Mucosa of rectum (tissue), 2 donors: ENCODE results near the gene SF3B1.

ENCODE experiments used
- H3K27ac ChIP-seq, 2 donors: one replicate each; pipeline ENCODE4 v1.7.0; 2013; ENCODE audit warnings: inconsistent platforms in 2 of 2, low read depth in 2 of 2, low read length in 2 of 2
- H3K27me3 ChIP-seq, 2 donors: one replicate each; pipeline ENCODE4 v1.7.0; 2013; ENCODE audit warnings: low read length in 2 of 2; ENCODE audit not compliant: control insufficient read depth in 2 of 2, insufficient read depth in 2 of 2
- H3K36me3 ChIP-seq, 2 donors: one replicate each; pipeline ENCODE4 v1.7.0; 2013; ENCODE audit warnings: low read length in 2 of 2; ENCODE audit not compliant: control insufficient read depth in 2 of 2, insufficient read depth in 2 of 2
- H3K4me1 ChIP-seq, 2 donors: one replicate each; pipeline ENCODE4 v1.7.0; 2013; ENCODE audit warnings: low read length in 2 of 2, mild to moderate bottlenecking in 1 of 2; ENCODE audit not compliant: control insufficient read depth in 2 of 2, insufficient read depth in 2 of 2
- H3K4me3 ChIP-seq, 2 donors: one replicate each; pipeline ENCODE4 v1.7.0; 2013; ENCODE audit warnings: low read length in 2 of 2
- H3K9ac ChIP-seq, 2 donors: one replicate each; pipeline ENCODE4 v1.7.0; 2013; ENCODE audit warnings: low read length in 2 of 2, low read depth in 1 of 2, mild to moderate bottlenecking in 1 of 2
- H3K9me3 ChIP-seq, 2 donors: one replicate each; pipeline ENCODE4 v1.7.0; 2013; ENCODE audit warnings: low read length in 2 of 2; ENCODE audit not compliant: control insufficient read depth in 2 of 2
- donor health status: healthy.
- donor health status: Normal muscosa, but diverticular disease.

The SF3B1 gene

GRCh38 chr2:197419438-197419837 lies 15.4 kb downstream of the SF3B1 start:
- H3K4me1 ChIP-seq = no peaks in the 10 kb centered on the region
- H3K9me3 ChIP-seq = no peaks in the 10 kb centered on the region
- peaks cover 49 to 60% of the 10 kb centered on the region in 2 donors for H3K36me3 ChIP-seq
- no peak overlapping the region for H3K9ac ChIP-seq
- no peak overlapping the region for H3K27ac ChIP-seq
- no peak overlapping the region for H3K4me3 ChIP-seq
- no peaks in the 10 kb centered on the region for H3K27me3 ChIP-seq

GRCh38 chr2:197416268-197416667 lies 18.6 kb downstream of the SF3B1 start:
- Histone ChIP-seq H3K27me3 (no peaks in the 10 kb centered on the region), H3K4me3 (no peak overlapping the region), H3K27ac (no peak overlapping the region), H3K9me3 (no peaks in the 10 kb centered on the region), H3K4me1 (no peaks in the 10 kb centered on the region), H3K36me3 (peaks cover 62 to 73% of the 10 kb centered on the region in 2 donors), H3K9ac (no peak overlapping the region)

GRCh38 chr2:197414515-197414914 lies 20.3 kb downstream of the SF3B1 start:
- Histone ChIP-seq H3K9ac (no peak overlapping the region), H3K4me1 (no peaks in the 10 kb centered on the region), H3K9me3 (no peaks in the 10 kb centered on the region), H3K27me3 (no peaks in the 10 kb centered on the region), H3K4me3 (no peak overlapping the region), H3K27ac (no peak overlapping the region), H3K36me3 (peaks cover 58 to 71% of the 10 kb centered on the region in 2 donors)

DNA sequence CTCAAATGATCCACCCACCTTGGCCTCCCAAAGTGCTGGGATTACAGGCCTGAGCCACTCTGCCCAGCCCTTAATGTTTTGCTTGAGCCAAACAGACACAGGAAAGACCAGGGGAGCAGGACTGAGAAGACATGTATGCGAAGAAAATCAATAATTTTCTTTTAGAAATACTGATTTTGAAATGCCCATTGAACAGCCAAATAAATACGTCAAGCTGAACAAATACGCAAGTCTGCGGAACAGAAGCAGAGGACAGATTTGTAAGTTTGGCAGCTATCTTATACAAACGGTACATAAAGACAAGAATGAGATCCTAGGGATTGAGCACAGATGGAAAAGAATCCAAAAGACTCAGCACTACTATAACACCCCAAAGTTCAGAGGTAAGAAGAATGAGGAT lies 20.8 kb downstream of the SF3B1 start:
- Histone ChIP-seq H3K4me3 (no peak overlapping the region), H3K9me3 (no peaks in the 10 kb centered on the region), H3K4me1 (no peaks in the 10 kb centered on the region), H3K27ac (no peak overlapping the region), H3K36me3 (peaks cover 59 to 71% of the 10 kb centered on the region in 2 donors), H3K9ac (no peak overlapping the region), H3K27me3 (no peaks in the 10 kb centered on the region)

- Histone ChIP-seq H3K9ac (no peak overlapping the region), H3K36me3 (peaks cover 85 to 92% of the 10 kb centered on the region in 2 donors), H3K4me1 (no peaks in the 10 kb centered on the region), H3K27ac (no peak overlapping the region), H3K4me3 (no peak overlapping the region), H3K27me3 (no peaks in the 10 kb centered on the region), H3K9me3 (no peaks in the 10 kb centered on the region)
These were observed 29.2 kb downstream of the SF3B1 start for GRCh38 chr2:197405582-197405981.

GRCh38 chr2:197399887-197400540 lies 34.8 kb downstream of the SF3B1 start:
- no peak overlapping the region for H3K9ac ChIP-seq
- no peak overlapping the region for H3K4me3 ChIP-seq
- no peaks in the 10 kb centered on the region for H3K9me3 ChIP-seq
- H3K27ac ChIP-seq = no peak overlapping the region
- peaks cover 88 to 96% of the 10 kb centered on the region in 2 donors for H3K36me3 ChIP-seq
- no peaks in the 10 kb centered on the region for H3K4me1 ChIP-seq
- H3K27me3 ChIP-seq = no peaks in the 10 kb centered on the region

DNA sequence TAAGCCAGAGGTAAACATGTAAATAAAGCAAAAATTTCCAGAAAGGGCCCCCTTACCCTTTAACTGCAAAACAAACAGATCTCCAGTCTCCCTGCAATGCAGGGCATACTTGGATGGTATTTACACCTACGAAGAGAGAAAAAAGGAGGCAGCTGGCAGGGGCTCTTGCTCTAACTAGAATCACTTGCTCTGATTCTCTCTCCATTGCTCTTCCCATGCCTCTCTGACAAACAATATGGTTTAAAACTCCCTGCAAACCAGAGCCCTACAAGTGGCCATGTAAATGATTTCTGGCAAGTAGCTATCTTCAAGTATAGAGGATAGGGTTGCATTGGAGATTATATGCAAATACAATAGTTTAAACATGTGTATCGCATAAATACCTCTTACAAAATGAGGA lies 35.9 kb downstream of the SF3B1 start:
- no peaks in the 10 kb centered on the region for H3K9me3 ChIP-seq
- H3K4me3 ChIP-seq = no peak overlapping the region
- H3K4me1 ChIP-seq = no peaks in the 10 kb centered on the region
- H3K9ac ChIP-seq = no peak overlapping the region
- H3K27ac ChIP-seq = no peak overlapping the region
- H3K36me3 ChIP-seq = peaks cover 91 to 93% of the 10 kb centered on the region in 2 donors
- no peaks in the 10 kb centered on the region for H3K27me3 ChIP-seq

DNA sequence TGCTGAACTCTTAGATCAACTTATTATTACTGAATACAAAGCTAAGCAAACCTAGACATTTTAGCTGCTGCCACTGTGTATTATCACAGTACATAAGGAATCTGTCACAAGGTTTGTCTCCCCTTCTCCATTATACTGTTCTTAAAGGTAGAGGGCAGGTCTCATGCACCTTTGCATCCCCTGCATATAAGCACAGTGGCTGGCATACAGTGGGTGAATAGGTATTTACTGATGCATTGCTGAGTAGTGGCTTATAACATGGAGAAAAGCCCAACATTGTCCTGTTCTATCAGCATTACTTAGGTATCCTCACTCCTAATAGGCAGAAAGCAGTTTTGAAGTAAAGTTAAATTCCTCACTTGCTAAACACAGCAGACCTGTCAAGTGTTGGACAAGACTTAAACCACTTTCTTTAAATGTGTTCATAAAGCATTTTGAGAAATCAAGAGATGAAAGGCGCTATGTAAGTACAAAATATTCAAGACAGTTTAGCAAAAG lies 43.6 kb downstream of the SF3B1 start:
- Histone ChIP-seq H3K27me3 (no peaks in the 10 kb centered on the region), H3K27ac (no peak overlapping the region), H3K9me3 (no peaks in the 10 kb centered on the region), H3K36me3 (peaks cover 36 to 44% of the 10 kb centered on the region in 2 donors), H3K4me1 (no peaks in the 10 kb centered on the region), H3K4me3 (no peak overlapping the region), H3K9ac (no peak overlapping the region)

DNA sequence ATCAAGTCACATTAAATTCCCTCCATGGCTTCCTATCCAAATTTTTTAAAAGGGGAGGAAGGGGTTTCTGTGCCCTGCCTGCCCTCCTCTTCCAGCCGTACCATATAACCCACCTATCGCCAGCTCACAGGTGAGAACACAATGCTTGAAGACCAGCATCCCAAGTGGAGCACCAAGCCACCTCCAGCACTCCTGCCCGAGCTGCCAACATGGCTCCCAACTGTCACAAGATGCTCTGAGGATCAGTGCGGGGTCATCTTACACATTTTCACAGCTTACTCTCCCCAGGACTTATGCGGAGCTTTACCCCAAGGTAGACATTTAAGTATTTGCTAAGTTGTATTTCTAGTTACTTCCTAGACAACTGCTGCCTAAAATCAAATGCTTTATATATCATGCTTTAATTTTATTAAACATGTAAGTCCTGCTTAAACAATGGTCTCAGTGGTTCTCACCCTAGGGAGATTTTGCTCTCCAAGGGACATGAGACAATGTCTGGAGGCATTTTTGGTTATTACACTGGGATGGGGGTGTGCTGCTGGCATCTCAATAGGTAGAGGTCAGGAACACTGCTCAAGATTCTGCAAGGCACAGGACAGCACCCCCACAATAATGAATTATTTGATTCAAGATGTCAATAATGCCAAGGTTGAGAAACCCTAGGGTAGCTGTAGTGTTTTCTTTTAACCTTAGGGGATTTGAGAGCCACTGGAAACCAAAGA lies 45.8 kb downstream of the SF3B1 start:
- H3K4me3 ChIP-seq = no peak overlapping the region
- H3K27ac ChIP-seq = no peak overlapping the region
- H3K27me3 ChIP-seq = no peaks in the 10 kb centered on the region
- H3K9ac ChIP-seq = no peak overlapping the region
- no peaks in the 10 kb centered on the region for H3K9me3 ChIP-seq
- H3K36me3 ChIP-seq = peaks cover 18 to 24% of the 10 kb centered on the region in 2 donors
- H3K4me1 ChIP-seq = no peaks in the 10 kb centered on the region

DNA sequence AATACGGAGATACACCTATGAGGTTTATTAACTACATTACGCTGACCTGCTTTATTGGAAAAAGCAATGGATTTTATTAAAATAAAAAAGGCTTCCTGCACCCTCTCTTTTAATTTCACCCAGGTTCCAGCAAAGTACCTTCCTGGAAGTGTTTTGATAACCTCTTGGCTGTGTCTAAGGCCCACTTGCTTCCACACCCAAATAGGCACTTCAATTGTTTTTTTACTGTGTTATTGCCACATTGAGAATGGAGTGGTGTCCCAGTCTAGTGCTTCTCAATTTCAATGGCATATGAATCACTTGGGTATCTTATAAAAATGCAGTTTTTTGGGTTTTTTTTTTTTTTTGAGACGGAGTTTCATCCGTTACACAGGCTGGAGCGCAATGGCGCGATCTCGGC lies 47.6 kb downstream of the SF3B1 start:
- Histone ChIP-seq H3K27ac (no peak overlapping the region), H3K36me3 (peaks cover 11 to 13% of the 10 kb centered on the region in 2 donors), H3K27me3 (no peaks in the 10 kb centered on the region), H3K9me3 (no peaks in the 10 kb centered on the region), H3K4me3 (no peak overlapping the region), H3K4me1 (no peaks in the 10 kb centered on the region), H3K9ac (no peak overlapping the region)
